Ascending aorta (tissue), 2 donors: ENCODE results near the gene CA10. TPM values are rescaled to one million over a fixed set of nuclear protein-coding genes. Genes with fewer than 3 reads are reported as not detected.

Experiments
- DNase-seq, 2 donors: peaks; one replicate each; pipeline ENCODE4 v3.0.0-alpha.2; 2019; ENCODE audit warnings: low spot score in 2 of 2
- H3K27ac ChIP-seq, 2 donors: fragments of 200-600 bp; sonication (generic); one replicate each; pipeline ENCODE4 v1.5.1; 2016 to 2017; ENCODE audit warnings: mild to moderate bottlenecking in 1 of 2
- H3K27me3 ChIP-seq: fragments of 200-600 bp; sonication (generic); one replicate; pipeline ENCODE4 v1.5.1; 2017
- H3K36me3 ChIP-seq, 2 donors: fragments of 200-600 bp; sonication (generic); one replicate each; pipeline ENCODE4 v1.5.1; 2016
- H3K4me1 ChIP-seq, 2 donors: fragments of 200-600 bp; sonication (generic); one replicate each; pipeline ENCODE4 v1.5.1; 2016 to 2017; ENCODE audit warnings: mild to moderate bottlenecking in 1 of 2
- H3K4me3 ChIP-seq, 2 donors: fragments of 200-600 bp; sonication (generic); one replicate each; pipeline ENCODE4 v1.5.1; 2016 to 2017; ENCODE audit warnings: mild to moderate bottlenecking in 1 of 2
- H3K9me3 ChIP-seq, 2 donors: fragments of 200-600 bp; sonication (generic); one replicate each; pipeline ENCODE4 v1.5.1; 2016
- intact Hi-C: fragments of 100-400 bp; cut with DNase I; formaldehyde crosslinking; loops from one replicate; pipeline ENCODE4 v1.15.1; 2023
- total RNA-seq: library from RNA; depleted of rRNA; stranded (reverse); fragments of >200 nt; gene quantifications from one replicate; pipeline ENCODE4 v1.1.0, GENCODE V29; 2016
- TF ChIP-seq, protein P1 (sequence below), 3 experiments: fragments of 200-600 bp in 2 of 3; fragments of 450-650 bp in 1 of 3; sonication (generic) in 2 of 3; IDR thresholded peaks; one replicate each; pipeline ENCODE4 v1.5.1; 2016 to 2019; ENCODE audit warnings: antibody characterized with exemption in 3 of 3, mild to moderate bottlenecking in 1 of 3, moderate library complexity in 1 of 3

Gene CA10
- total RNA-seq, 1 donor from 2014 or later = not detected

DNA sequence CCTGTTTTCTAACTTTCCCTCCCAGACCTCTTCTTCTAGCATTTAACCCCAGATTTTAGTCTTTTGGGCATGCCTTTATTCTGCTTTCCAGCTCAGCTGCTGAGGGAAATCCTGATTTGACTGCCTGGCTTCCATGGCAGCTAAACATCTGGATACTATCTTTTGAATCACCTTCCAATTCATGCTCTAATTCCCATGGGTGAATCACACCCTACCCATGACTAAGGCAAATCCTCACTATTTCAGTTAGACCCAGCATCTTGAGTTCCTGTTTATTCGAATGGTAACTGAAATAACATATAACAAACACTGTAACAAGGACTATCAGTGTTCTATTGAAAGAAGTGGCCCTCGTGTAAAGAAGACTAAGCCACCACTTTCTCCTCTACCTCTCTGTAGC lies 29.8 kb downstream of the CA10 start:
- Histone ChIP-seq H3K9me3 (no peaks in the 10 kb centered on the region), H3K36me3 (no peaks in the 10 kb centered on the region), H3K27me3 (no peaks in the 10 kb centered on the region), H3K27ac (no peak overlapping the region), H3K4me1 (no peaks in the 10 kb centered on the region), H3K4me3 (no peak overlapping the region)
- intact Hi-C loops = no loop called here
- no peak for DNase-seq
- TF ChIP-seq, protein P1, sequence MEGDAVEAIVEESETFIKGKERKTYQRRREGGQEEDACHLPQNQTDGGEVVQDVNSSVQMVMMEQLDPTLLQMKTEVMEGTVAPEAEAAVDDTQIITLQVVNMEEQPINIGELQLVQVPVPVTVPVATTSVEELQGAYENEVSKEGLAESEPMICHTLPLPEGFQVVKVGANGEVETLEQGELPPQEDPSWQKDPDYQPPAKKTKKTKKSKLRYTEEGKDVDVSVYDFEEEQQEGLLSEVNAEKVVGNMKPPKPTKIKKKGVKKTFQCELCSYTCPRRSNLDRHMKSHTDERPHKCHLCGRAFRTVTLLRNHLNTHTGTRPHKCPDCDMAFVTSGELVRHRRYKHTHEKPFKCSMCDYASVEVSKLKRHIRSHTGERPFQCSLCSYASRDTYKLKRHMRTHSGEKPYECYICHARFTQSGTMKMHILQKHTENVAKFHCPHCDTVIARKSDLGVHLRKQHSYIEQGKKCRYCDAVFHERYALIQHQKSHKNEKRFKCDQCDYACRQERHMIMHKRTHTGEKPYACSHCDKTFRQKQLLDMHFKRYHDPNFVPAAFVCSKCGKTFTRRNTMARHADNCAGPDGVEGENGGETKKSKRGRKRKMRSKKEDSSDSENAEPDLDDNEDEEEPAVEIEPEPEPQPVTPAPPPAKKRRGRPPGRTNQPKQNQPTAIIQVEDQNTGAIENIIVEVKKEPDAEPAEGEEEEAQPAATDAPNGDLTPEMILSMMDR (IDR thresholded peaks at IDR 0.05) = no peak

DNA sequence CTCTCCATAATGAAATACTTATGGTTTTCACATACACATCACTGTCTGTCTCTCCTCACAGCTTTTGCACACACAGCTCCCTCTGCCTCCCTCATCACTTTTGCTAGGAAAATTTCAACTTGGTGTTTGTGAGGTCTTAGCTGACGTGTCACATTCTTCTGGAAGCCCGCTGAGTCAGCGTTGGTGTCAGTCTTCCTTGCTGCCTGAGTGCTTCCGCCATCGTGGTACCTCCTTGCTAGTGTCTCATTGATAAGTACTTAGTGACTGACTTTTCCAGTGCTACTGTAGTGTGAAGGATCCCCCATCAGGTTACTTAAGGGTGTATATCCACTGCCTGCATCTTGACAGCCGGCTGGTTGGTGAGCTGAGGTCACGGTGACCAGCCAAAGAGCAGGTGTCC lies 33.5 kb downstream of the CA10 start:
- no peak for DNase-seq
- H3K9me3 ChIP-seq = no peaks in the 10 kb centered on the region
- intact Hi-C loops = no loop called here
- no peaks in the 10 kb centered on the region for H3K36me3 ChIP-seq
- TF ChIP-seq, protein P1 (IDR thresholded peaks at IDR 0.05) = no peak
- no peaks in the 10 kb centered on the region for H3K4me1 ChIP-seq
- H3K27ac ChIP-seq = no peak overlapping the region
- no peak overlapping the region for H3K4me3 ChIP-seq
- H3K27me3 ChIP-seq = no peaks in the 10 kb centered on the region

DNA sequence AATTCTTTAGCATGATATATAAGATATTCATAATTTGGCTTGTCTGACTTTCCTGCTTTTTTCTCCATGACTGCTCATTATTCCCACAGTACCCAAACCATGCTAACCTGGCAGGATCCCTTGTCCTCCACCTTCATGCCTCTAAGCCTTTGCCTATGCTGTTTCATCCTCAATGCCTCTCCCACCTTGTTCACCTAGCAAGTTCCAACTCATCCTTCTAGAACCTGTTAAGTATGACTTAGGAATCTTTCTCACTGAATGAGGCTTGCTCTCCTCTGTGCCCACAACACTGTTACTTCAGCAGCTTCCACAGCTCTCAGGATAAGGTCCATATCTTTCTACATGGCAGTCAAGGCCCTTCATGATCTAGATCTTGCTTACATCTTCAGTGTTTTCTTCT lies 34.0 kb downstream of the CA10 start:
- Histone ChIP-seq H3K27me3 (no peaks in the 10 kb centered on the region), H3K36me3 (no peaks in the 10 kb centered on the region), H3K4me1 (no peaks in the 10 kb centered on the region), H3K27ac (no peak overlapping the region), H3K9me3 (no peaks in the 10 kb centered on the region), H3K4me3 (no peak overlapping the region)
- intact Hi-C loops = no loop called here
- no peak for DNase-seq
- TF ChIP-seq, protein P1 (IDR thresholded peaks at IDR 0.05) = no peak

GRCh38 chr17:52120465-52120864 lies 38.0 kb downstream of the CA10 start:
- TF ChIP-seq, protein P1 (IDR thresholded peaks at IDR 0.05) = no peak
- H3K27ac ChIP-seq = no peak overlapping the region
- no peaks in the 10 kb centered on the region for H3K27me3 ChIP-seq
- H3K36me3 ChIP-seq = no peaks in the 10 kb centered on the region
- intact Hi-C loops = no loop called here
- no peak overlapping the region for H3K4me3 ChIP-seq
- no peaks in the 10 kb centered on the region for H3K9me3 ChIP-seq
- H3K4me1 ChIP-seq = no peaks in the 10 kb centered on the region
- no peak for DNase-seq

DNA sequence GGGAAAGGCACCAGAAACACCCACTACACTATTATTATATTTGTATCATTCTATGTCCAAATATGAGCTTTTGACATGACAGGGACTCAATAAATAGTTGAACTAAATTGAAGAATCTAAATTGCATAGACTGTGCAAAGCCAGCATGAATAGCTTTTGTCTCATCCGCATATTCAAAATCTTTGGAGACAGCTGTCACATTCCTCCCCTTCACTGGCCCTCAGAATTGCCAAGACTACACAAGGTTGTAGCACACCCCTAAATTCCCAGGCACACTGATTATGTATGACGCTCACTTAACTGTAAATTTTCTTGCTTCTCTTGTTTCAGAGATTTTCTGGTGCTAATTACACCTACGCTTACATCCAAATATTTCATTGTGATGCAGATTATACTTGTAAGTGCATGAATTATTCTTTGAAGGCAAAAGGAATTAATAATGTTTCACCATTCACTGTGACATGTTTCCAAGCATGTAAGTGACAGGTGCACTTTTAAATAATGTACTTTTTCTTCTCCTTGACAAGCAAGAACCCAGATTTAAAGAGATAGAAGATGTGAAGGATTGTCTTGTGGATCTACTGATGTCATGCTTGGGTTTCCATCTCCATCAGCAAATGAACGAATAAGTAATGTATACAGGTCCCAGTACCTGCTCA lies 47.5 kb downstream of the CA10 start:
- no peak overlapping the region for H3K27ac ChIP-seq
- TF ChIP-seq, protein P1 (IDR thresholded peaks at IDR 0.05) = no peak

More for the DNA sequence above, 47.5 kb downstream of the CA10 start:
- Histone ChIP-seq H3K4me1 (no peaks in the 10 kb centered on the region), H3K4me3 (no peak overlapping the region), H3K27me3 (no peaks in the 10 kb centered on the region), H3K36me3 (no peaks in the 10 kb centered on the region), H3K9me3 (no peaks in the 10 kb centered on the region)
- no peak for DNase-seq
- intact Hi-C loops = no loop called here
